HG03045 (cell line): Measurements from ENCODE around the gene DRICH1.
"Not testable (repeated sequence)": the region's sequence is repeated elsewhere in the genome, so short reads cannot be mapped to it uniquely, and the experiment has no call there.

Experiments used
- ATAC-seq: cut with Tn5 transposase; IDR thresholded peaks from one replicate; pipeline ENCODE4 v1.9.1; 2021; ENCODE audit warnings: mild to moderate bottlenecking, moderate library complexity; ENCODE audit not compliant: unreplicated experiment

Gene DRICH1, protein sequence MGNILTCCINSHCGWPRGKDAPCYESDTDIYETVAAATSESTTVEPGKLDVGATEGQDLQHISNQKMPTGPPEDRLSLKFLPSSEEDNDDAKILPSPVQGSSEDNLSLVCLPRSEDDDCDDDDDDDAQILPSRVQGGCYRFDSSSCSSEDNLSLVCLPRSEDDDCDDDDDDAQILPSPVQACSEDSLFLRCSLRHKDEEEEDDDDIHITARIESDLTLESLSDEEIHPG

DNA sequence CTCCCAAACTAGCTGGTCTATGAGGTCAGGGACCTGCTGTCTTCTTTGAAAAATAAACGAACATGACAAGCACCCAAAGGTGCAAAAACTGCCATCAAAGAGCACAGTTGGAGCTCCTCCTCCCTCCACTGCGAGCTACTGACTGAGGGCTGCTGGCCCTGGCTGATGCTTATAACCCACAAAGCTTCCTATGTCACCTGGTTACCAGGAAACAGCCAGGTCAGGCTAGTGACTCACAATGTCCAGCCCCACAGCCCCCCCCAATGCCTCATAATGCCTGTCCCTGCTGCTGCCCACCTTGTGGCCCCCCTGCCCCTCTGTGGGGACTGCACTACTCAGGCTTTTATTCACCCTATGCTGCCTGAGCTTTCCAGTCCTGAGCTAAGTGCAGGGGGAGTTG lies at the start of gene DRICH1:
DRICH1 (minus strand) TSS at position 144 of the 400 bp plus-strand sequence. CDS start 298 bp downstream, outside the sequence.
- no peak for ATAC-seq

DNA sequence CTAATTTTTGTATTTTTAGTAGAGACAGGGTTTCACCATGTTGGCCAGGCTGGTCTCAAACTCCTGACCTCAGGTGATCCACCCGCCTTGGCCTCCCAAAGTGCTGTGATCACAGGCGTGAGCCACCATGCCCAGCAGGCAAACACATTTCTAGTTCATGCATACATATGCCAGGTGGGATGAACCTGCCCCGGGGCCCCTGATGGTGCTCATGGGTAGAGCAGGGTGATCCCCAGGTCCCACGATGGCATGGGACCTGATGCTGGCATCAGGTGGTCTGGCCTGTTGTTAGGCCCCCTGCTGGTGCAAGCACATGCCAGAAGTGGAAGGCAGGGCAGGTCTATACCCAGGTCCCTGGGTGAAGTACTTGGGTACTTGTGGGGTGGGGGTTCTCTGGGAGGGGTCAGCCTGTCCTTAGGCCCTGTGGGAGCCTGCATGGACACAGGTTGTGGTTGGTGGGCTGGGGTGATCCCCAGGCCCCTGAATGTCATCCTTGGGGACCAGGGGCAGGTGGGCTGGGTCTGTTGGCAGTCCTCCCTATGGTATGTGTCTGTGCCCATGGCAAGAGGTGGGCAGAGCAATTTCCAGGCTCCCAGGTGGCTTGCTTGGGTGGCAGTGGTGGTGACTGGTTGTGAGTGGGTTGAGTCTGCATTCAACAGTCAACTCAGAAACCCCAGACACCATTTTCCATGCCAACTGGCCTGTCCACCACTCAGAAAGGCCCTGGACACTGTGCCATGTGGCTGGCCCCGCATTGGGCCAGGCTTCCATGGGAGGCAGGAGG lies 49.1 kb upstream of the DRICH1 start:
- ATAC-seq, result no peak

DNA sequence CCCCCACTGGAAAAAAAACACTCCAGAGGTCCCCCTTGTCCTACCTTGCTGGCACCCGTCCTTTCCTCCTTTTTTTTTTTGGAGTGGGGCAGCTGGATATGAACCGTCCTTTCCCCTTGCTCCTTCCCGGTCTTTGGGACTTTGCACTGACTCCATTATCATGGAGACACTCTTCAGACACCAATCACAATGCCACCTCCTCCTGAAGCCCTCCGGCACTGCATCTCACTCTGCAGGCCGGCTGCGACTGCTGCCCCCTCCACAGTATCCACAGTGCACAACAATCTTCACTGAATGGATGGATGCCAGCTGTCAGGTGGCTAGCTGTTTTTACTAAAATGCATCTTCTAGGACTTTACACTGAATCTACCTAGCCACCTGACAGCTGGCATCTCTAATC lies 46.0 kb upstream of the DRICH1 start:
- no peak for ATAC-seq

DNA sequence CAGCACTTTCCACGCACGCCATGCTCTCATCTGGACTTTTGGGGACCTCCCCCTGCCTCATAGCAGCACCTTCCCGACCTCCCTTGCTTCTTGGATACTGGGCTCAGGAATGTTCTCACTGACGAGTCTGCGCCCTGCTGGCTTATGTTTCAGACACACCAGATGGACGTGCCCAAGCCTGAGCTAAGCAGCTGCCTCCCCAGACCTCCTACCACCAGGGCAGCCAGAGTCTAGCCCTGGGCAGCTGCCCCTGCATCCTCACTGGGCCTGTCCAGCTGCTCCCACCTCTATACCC lies 45.5 kb upstream of the DRICH1 start:
- no peak for ATAC-seq

DNA sequence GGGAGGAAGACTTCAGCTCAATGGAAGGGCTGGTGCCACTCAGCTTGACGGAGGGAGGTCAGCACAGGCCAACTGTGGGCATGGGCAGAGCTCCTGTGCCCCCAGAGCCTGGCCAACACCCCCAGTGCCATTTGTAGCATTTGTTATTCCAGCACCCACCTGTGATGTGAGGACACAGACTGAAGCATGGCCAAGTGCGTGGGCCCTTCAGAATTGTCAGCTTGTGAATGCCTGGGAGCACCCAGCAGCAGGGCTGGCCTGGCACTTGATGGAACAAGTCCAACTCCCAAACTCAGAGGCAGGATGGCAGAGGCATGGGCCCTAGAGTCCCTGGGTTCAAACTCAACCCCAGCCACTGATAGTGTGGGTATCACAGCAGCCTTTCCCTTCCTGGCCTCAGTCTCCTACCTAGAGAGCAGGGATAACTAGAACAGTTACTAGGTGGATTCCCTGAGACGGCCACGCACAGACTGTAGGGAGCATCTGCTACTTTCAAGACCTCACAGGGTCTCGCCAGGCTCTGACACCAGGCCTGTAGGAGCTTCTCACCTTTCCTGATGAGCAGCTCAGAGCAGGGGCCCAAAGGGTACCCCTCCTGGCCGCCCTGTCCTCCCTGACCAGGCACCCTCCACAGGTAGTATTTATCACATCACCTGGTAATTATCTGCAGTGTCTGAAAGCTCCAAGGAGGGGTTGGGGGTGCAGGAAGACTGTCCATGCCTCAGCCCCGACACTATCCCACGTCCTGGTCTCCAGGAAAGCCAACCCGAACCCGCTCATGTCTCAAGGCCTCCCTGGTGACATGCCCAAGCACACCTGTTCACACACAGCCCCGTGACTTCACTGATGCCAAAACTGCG lies 45.0 kb upstream of the DRICH1 start:
- ATAC-seq, result not testable (repeated sequence)

DNA sequence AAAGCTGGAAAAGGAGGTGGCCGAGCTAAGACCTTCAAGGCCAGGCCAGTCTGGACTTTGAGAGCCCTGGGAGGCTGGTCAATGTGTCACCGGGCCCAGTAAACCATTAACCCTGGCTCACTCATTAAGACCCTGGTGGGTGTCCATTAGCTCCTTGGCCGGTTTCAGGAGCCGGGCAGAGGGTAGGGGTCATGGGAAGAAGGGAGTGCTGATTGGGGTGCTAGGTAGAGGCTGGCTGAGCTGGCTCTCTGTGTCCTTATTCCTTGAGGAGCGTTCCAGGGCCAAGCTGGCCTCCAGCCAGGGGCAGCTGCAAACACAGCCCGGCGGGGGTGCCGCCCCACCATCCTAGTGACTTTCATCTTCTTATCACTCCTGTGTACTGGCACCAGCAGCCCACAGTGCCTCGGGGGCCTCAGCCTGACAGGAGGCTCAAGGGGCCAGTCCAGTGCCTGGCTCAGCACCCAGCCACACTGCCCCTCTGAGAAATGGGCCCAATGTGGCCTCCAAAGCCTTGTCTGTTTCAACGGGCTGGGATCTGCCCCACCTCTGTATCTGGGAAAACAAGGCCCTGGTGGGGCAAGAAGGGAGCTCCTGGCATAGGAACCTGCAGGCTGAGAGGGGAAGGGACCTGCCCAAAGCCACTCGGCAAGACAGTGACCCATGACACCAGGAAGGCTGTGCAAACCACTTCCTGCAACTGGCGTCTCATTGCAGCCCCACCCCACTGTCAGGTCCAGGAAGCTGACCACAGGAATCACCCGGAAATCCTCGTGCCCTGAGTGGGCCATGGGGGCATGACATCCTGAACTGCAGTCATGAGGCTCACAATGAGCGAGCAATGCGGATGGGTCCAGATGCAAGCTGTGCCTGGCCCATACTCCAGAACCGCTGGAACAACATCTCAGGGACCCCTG lies 43.6 kb upstream of the DRICH1 start:
- no peak for ATAC-seq

DNA sequence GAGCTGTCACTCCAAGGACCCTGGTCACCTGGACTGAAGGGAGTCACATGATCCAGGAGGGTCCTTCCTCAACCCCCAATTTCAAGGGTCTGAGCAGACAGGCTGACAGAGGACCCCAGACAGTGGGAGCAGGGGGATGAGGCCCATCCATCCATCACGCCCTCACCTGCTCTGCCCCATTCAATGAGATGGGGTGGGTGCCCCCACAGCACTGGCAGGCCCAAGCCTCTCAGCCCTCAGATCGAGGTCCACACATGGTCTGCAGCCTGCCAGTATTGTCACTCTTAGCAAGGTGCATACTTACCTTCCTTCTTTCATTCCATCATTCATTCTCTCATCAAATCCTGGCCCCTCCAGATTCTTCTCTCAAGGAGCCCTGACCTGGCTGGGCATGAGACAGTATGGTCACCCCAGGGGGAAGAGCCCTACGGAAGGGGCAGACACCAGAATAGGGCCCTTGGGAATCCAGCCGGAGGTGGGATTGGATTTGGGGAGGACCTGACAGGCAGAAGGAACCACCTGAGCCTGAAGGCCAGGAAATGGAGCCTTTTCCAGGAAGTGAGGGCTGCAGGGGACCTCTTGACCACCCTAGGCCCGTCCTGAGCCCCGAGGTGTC lies 42.9 kb upstream of the DRICH1 start:
- not testable (repeated sequence) for ATAC-seq

DNA sequence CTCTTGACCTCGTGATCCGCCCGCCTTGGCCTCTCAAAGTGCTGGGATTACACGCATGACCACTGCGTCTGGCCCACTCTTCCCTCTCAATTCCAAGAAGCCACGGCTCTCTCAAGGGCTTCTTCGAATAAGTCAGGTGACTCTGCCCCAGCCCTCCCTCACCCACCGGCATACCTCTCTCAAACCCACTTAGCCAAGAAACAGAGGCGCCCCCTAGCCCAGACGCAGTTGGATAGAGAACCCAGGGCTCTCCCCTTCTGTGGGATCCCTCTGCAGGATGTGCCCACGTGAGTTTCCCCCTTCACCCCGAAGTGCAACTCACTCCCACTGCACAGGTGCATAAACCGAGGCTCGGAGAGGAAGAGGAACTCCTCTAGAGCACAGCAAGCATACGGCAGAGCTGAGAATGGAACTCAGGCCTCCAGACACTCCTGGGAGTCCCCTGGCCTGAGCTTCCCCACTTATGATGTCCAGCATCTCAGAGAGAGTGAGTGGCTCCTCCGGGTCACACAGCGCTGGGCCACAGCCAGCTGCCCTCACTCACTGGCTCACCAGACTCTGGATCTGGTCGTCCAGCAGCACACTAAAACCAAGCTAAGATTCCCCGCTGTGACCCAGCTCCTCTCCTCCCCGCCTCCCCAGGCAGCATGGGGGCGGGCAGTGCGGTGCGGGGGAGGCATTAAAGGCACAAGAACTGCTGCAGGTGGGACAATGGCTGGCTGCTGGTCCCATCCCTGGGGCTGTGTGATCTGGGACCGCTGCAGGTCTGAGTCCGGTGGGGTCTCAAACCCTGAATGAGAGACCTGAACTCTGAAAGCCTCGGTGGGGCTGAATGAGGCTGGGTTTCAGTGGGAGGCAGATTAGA lies 41.9 kb upstream of the DRICH1 start:
- ATAC-seq, result no peak

DNA sequence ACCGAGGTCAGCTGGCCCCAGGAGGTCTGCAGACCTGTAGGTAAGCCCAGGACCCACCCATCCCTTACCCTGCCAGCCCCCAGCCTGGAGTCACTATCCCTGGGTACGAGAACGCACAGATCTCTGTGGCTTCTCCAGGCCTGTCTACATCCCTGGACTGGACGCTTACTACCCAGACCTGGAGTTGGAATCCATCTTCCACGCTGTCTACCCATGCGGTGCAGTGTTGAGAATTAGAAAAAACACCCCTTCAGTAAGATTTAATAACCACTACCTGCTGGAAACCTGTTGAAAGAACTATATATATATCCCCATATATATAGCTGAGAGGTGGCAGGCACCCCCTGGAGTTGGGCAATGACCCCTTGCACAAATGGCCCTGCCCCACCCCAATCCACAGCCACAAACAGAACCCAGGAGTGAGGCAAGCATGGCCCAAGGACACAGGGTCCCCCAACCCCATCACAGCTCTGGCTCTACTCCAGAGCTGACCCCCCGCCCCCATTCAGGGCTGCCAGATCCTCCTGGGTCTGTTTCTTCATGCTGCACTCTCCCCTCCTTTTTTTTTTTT lies 41.0 kb upstream of the DRICH1 start:
- ATAC-seq, result no peak

DNA sequence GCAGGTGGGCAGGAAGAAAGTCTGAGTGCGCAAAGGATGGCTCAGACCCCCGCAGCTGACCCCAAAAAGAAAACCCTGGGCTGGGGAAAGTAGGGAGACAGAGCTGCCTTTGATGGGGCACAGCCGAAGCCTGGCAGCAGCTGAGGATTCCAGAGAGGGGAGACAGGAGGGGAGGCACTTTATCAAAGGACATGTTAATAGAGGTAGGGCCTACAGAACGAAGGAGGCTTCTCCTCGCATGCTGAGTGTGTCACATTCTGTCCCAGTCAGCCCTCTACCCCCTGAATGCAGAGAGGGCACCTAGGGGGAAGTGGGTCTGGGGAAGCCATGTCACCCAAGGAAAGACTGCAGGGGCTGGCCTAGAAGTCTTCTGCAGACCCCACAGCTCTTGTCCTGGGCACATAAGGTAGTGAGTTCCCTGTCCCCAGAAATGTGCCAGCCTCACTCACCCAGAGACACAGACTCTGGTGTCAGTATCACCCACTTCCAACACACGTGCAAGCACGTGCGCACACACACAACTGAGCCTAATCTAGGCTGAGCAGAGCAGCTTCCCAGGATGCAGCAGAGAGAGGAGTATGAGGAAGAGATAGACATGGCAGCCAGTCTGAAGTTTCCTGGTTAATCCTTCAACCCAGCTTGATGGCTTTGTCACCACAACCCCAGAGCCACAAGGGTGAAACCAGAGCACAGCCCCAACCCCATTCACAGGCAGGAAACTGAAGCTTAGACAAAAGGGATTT lies 40.4 kb upstream of the DRICH1 start:
- not testable (repeated sequence) for ATAC-seq

DNA sequence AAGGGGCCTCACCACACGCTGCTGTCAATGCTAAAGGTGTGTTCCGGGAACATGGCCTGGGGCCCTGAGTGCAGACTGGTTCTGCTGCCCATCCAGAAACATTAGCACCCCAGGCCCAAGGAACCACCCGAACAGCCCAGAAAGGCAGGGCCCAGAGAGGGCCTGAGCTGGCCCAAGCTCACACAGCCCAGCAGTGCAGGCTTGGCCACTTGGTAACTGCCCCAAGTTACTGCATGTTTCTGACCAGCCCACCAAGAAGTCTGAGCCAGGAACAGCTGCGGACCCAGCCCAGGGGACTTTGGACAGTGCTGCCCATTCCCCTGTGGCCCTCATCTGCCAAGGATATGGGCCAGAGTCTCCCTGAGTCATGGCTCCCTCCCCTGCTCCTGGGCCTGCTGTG lies 39.3 kb upstream of the DRICH1 start:
- ATAC-seq, result not testable (repeated sequence)

DNA sequence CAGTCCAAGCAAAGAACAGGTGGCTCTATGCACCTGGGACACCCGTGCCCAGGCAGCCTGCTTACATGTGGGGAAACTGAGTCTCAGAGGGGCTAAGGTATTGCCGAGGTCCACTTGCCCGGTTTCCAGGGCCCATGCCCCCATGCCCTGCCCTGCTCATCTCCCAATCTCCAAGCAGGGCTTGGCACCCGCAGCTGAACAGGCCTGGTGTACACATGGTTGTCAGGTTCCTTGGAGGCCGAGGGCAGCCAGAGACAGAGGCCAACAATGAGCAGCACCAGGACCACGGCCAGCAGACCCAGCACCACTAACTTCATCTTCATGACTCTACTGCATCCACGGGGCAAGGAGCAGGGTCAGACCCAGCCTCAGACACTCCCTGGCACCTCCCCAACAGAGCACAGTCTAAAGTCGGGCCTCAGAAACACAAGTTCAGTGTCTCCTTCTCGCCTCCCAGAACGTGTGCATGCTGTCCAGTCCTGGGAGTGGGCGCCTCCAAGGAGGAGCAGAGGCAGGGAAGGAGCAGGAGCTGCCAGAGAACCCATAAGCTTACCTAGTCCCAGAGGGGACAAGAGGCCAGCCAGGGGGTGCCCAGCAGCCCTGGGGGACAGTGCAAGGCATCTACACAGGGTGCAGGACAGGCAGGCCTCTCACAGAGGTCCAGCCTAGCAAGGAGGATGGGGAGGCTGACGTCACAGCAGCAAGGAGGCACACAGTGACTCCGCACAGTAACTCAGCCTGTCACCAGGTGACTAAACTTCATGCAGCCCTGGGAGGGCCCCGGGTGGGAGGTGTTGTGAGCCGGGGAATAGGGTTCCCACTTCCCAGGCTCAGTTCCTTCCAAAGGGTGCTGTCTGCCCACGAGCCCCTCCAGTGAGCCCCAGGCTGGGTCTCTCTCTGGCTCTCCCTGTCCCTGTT lies 38.5 kb upstream of the DRICH1 start:
- ATAC-seq, result no peak

DNA sequence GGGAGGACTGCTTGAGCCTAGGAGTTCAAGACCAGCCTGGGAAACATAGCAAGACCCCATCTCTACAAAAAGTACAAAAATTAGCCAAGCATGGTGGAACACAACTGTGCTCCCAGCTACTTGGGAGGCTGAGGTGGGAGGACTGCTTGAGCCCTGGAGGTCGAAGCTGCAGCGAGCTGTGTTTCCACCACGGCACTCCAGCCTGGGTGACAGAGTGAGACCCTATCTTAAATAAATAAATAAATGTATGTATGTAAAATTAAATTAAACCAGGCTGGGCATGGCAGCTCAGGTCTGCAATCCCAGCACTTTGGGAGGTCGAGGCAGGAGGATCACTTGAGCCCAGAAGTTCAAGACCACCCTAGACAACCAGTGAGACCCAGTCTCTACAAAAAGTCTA lies 28.3 kb upstream of the DRICH1 start:
- not testable (repeated sequence) for ATAC-seq

DNA sequence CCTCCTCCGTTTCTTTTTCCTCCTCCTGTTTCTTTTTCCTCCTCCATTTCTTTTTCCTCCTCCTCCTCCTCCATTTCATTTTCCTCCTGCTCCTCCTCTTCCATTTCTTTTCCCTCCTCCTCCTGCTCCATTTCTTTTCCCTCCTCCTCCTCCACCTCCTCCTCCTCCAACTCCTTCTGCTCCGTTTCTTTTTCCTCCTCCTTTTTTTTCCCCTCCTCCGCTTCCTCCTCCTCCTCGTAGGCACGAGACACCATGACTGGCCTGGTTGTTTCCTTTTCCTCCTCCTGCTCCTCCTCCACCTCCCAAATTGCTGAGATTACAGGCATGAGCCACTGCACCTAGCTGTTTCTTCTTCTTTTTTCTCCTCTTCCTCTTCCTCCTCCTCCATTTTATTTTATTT lies 25.6 kb upstream of the DRICH1 start:
- no peak for ATAC-seq

DNA sequence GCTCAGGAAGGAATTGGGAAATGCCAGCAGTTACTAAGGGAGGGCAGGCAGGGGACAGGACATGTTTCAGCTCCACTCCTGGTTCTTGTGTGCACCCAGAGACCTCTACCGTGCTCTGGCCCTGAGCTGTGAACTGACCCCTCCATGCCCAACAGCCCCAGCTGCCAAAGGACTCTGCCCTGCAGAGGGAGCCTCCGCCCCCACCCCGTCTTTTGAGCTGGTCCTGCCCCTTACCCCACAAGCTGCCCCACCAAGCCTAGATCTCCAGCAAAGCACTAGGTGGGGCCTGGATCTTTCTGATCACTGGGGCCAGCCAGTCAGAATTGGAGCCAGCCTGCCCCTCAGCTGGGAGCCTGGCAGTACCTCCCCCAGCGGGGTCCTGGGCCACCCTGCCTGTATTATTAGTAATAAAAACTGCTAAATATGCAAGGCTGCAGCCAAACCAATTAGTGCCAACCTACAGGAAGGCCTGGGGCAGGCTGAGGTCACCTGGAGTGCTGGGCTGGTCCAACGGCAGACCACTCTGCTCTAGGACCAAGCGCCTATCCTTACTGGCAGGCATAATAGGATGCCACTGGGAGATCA lies 23.9 kb upstream of the DRICH1 start:
- no peak for ATAC-seq

DNA sequence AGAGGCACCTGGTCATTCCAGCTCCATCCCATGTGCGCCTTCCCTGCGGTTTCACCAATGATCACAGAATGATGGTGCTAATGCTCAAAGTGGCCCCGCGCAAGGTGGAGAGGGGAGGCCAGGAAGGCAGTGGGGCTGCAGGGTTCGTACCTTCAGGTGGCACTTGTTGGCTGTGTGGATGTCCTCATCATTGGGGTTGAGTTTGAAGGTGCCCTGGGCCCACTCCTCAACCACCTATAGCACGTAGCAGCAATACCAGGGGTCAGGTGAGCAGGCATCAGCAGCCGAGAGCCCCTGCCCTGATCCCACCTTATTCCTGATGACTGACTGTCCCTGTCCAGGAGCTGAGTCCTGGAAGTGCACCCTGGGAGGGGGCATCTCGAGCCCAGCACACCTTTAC lies 20.6 kb upstream of the DRICH1 start:
- no peak for ATAC-seq

DNA sequence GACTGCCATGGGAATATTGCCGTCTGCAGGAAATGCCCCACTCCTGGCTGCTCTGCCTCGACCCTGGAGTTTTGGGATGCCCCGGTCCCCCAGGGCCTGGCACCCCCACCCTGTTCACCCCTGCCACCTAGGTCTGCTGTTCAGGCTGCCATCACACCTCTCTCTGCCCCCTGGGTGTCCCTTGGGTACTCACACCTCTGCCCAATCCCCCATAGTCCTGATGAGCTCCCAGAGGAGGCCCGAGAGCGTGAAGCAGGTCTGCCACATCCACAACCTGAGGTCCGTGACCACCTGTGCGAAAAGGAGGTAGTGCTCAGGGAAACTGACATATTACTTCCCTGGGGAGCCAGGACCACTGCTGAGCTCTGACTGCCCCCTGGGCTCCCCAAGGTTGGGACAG lies 20.2 kb upstream of the DRICH1 start:
- ATAC-seq, result no peak
